COLO668 (cell line): ENCODE data around the gene NUP155.
"Not testable (repeated sequence)": the region's sequence is repeated elsewhere in the genome, so short reads cannot be mapped to it uniquely, and the experiment has no call there.

Source experiments
- DNase-seq: peaks from one replicate; lab custom pipeline; 2025; ENCODE audit not compliant: unreplicated experiment; lab: John Stamatoyannopoulos, UW

NUP155 gene

DNA sequence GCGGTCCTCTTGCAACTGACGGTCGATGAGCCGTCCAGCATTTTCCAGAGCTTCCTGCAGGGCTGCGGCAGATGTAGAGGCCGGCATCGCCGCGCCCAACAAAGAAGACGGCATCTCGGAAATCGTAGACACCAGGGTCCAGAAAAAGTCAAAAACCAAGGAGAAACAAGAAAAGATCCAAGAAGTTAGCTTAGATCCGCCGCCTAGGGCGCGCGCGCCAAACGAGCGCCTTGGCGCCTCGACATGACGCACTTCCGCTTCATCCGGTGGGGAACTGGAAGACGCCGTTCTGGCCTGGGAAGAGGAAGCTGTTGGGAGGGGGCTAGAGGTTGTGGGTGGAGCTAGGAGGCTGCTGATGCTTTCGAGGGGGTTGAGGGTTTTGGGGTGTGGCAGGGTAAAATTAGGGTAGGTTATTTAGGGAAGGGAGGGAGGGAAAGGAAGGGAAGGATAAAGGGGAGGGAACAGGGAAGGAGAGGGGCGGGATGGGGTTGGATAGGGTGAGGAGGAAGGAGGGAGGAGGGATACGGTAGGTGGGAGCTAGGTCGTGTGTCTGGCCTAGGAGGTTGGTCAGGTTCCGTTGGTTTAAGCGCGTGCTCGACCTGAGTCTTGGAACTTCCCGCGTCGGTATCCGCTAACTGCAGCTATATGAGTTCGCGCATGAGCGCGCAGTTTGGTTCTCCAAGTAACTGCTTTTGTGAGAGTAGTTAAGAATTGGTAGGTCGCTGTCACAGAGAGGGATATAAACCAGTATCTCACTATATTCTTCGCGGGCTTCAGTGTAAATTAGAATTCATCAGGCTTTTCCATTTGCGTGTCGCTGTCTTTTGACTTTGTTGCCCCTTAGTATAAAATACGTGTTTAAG, at the start of gene NUP155:
TSS of gene NUP155 (minus strand) at position 243 of the 863 bp plus-strand sequence. CDS start at position 114, 129 bp downstream.
- DNase-seq, result peak; percentile 95

DNA sequence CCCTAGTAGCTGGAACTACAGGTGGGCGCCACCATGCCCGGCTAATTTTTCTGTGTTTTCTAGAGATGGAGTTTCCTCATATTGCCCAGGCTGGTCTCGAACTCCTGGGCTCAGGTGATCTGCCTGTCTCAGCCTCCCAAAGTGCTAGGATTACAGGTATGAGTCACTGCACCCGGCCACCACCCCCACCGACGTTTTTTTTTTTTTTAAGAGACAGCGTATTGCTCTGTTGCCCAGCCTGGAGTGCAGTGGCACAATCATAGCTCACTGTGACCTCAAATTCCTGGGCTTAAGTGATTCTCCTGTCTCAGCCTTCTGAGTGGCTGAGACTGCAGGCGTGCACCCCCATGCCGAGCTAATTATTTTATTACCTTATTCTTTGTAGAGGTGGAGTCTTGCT, 46.4 kb upstream of the NUP155 start:
- no peak for DNase-seq

DNA sequence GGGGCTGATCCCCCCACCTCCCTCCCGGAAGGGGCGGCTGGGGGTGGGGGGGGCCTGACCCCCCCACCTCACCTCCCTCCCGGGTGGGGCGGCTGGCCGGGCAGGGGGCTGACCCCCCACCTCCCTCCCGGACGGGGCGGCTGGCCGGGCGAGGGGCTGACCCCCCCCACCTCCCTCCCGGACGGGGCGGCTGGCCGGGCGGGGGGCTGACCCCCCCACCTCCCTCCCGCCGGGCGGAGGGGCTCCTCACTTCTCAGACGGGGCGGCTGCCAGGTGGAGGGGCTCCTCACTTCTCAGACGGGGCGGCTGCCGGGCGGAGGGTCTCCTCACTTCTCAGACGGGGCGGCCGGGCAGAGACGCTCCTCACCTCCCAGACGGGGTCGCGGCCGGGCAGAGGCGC, 44.5 kb upstream of the NUP155 start:
- DNase-seq, result not testable (repeated sequence)

DNA sequence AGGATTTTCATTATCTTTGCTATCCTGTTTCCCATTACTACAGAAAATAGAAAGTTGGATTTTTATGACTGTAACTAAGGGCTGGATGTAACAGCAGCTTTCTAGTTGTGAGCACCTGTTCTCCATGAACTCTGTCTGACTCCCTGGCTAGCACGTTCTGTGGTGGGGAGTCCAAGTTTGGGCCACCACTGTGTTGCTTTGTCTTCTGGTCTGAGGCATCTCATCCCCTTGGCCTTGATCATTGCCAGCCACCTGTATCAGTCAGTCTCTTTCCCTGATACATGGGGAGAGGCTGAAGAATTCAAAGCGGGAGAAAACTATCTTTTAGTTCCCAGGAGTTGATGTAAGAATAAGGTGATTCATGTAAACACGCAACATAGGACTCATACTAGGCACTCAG, 41.6 kb upstream of the NUP155 start:
- no peak for DNase-seq

DNA sequence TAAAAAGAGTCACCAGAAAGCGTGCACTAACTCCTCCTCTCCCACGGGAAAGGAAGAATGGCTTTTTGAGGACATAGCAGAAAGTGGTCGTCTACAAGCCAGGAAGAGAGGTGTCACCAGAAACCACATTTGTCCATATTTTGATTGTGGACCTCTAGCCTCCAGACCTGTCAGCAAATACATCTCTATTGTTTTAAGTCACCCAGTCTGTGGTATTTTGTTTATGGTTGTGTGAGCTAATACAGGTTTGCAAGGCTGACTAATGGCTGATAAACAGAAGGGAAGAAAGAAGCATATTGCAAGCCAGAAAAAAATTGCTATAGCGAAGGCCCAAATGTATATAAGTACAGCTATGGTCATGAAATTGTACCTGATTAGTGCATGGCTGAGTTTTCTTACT, 29.6 kb upstream of the NUP155 start:
- no peak for DNase-seq

DNA sequence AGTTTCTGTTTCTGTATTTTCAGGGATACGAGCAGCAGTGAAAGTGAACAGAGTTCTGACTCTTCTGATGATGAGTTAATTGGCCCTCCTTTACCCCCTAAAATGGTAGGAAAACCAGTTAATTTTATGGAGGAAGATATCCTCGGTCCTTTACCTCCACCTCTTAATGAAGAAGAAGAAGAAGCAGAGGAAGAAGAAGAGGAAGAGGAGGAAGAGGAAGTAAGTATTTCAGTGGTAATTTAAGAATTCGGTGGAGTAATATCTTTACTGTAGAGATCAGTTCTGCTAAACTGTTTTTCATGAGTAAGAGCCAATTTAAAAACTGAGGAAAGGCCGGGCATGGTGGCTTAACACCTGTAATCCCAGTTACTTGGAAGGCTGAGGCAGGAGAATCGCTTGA, 25.4 kb upstream of the NUP155 start:
- DNase-seq, result no peak

DNA sequence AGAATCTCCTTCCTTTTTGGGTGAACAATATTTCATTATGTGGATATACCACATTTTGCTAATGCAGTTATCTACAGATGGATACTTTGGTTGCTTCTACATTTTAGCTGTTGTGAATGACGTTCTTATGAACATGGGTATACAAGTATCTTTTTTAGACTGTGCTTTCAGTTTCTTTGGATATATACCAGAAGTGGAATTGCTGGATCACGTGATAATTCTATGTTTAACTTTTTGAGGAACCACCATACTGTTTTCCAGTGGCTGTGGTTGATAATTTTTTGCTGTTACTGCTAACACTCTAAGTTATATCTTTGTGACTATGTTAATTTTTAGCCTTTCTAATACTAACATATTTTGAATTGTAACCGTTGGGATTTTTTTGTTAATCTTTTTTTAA, 20.7 kb upstream of the NUP155 start:
- DNase-seq, result no peak

DNA sequence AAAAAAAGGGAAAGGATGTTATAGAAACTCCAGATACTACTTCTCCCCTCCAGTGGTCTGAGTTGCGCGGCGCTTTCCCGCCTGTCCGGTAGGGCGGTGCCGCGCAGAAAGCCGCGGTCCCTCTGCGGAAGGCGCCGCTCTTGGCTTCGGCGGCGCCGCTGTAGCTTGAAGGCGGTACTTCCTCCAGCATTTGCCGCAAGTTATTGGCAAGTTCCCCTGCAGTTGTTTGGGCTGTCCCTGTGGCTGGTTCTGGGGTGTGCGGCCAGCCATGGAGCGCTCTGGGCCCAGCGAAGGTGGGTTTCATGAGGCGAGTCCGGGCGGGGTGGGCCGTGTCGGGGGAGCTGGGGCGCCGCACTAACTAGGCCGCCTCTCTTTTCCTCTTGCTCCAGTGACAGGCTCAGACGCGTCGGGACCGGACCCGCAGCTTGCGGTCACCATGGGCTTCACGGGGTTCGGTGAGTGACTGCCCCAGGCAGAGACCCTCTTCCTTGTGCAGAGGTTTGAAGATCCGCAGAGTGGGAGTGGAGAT, 8.3 kb upstream of the NUP155 start, which contains the start of gene WDR70:
TSS of gene WDR70 (plus strand) at position 219 of the 529 bp plus-strand sequence. CDS start at position 269, 50 bp downstream.
- peak; percentile 90 for DNase-seq

DNA sequence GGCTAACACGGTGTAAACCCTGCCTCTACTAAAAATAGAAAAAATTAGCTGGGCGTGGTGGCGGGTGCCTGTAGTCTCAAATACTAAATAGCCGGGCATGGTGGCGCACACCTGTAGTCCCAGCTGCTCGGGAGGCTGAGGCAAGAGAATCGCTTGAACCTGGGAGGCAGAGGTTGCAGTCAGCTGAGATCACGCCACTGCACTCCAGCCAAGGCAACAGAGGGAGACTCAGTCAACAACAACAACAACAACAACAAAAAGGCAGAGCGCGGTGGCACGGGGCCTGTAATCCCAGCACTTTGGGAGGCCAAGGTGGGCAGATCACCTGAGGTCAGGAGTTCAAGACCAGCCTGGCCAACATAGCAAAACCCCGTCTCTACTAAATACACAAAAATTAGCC, 7.2 kb upstream of the NUP155 start:
- DNase-seq, result not testable (repeated sequence)

DNA sequence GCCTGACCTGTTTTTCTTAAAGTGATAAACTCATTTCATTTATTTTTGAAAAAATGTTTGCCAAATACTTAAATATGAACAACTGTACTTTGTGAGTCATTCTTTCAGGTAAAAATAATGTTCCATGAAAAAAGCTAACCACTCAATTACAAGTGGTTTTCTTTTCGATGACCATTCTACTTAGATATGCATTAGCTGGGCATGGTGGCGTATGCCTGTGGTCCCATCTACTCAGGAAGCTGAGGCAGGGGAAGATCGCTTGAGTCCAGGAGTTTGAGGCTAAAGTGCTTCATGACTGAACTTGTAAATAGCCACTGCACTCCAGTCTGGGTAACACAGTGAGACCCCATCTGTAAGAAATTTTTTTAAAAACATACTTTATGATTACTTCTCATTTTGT, 4.2 kb upstream of the NUP155 start:
- no peak for DNase-seq

DNA sequence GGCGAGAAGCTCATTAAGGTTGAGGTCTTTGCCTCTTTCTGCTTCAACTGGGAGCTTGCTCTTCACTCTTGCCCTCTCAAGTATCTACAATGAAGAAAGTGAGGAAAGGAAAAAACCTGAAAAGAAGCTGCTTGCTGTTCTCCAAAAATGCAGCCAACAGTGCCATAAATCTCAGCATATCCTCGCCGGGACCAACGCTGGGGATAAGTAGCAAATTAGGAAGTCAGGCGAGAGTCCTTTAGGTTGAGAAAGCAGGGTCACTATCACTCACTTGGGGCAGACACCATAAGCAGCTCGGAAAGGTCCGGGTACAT, 399 bp downstream of the NUP155 start:
- no peak for DNase-seq

DNA sequence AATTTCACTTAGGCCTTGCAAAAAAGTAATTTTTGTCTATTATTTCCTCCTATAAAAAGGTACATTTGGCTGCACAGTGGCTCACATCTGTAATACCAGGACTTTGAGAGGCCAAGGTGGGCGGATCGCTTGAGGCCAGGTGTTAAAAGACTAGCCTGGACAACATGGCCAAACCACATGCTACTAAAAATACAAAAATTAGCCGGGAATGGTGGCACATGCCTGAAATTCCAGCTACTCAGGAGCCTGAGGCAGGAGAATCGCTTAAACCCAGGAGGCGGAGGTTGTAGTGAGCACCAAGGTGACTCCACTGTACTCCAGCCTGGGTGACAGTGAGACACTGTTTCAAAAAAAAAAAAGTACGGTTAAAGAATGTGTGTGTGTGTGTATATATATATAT, 15.7 kb downstream of the NUP155 start:
- DNase-seq, result no peak

DNA sequence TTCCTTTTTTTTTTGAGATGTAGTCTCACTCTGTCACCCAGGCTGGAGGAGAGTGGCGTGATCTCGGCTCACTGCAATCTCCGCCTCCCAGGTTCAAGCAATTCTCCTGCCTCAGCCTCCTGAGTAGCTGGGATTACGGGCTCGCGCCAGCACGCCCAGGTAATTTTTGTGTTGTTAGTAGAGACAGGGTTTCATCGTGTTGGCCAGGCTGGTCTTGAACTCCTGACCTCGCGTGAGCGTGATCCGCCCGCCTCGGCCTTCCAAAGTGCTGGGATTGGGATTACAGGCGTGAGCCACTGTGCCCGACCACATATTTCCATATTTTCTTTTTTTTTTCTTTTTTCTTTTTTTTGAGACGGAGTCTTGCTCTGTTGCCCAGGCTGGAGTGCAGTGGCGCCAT, 28.2 kb downstream of the NUP155 start:
- DNase-seq, result not testable (repeated sequence)

DNA sequence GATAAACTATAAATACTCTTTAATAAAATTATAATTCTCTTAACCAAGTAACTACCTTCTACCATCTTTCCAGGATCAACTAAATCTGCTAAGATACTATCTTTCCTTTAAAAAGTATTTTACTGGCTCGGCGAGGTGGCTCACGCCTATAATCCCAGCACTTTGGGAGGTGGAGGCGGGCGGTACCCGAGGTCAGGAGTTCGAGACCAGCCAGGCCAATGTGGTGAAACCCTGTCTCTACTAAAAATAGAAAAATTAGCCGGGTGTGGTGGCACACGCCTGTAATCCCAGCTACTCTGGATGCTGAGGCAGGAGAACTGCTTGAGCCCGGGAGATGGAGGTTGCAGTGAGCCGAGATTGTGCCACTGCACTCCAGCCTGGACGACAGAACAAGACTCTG, 36.2 kb downstream of the NUP155 start:
- not testable (repeated sequence) for DNase-seq

DNA sequence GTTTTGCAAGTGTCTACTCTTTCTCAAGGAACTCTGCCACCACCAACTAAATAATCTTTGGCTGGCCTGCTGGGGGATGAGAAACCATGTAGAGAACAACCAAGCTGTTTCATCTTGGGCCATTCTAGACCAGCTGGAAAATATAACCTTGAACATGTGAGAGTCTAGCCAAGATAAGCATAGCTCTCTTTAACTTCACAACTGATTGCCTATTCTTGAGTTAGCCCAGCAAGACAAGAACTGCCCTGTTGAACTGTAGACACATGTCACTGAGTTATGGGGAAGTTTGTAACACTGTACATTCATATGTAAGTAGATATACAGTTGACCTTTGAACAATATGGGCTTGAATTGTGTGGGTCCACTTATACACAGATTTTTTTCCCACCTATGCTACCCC, 44.4 kb downstream of the NUP155 start:
- no peak for DNase-seq

DNA sequence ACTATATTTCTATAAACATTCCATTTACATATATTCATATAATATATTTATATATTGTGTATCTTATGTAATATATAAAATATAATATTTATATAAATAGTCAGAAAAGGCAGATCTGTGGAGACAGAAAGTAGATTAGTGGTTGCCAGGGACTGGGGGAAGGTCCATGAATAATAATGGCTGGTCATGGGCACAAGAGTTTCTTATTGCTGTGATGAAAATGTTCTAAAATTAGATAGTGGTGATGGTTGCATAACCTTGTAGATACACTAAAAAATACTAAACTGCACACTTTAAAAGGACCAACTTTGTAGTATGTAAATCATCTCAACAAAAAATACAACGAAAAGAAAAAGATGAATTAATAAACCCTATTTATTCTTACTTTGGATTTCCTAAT, 47.3 kb downstream of the NUP155 start:
- no peak for DNase-seq

DNA sequence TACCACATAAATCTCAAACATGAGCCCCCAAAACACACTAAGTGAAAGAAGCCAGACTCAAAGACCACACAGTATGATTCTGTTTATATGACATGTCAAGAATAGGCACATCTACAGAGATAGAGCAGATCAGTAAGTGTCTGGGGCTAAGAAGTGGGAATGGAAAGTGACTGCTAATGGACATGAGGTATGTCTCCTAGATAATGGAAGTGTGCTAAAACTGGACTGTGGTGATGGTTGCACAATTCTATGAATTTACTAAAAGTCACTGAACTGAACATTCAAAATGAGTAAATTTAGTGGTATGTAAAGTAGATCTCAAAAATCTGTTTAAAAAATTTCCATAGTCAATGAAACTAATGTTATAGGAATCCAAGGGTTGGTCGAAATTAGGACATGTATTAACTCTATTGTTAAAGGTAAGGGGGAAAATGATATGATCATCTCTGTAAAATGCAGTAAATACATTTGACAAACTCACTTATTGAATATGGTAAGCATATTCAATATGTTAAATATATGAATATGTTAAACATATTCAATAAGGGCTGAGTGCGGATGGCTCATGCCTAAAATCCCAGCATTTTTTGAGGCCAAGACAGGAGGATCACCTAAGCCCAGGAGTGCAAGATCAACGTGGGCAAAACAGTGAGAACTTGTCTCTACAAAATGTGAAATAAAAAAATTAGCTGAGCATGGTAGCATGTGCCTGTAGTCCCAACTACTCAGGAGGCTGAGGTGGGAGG, 51.7 kb downstream of the NUP155 start:
- no peak for DNase-seq

DNA sequence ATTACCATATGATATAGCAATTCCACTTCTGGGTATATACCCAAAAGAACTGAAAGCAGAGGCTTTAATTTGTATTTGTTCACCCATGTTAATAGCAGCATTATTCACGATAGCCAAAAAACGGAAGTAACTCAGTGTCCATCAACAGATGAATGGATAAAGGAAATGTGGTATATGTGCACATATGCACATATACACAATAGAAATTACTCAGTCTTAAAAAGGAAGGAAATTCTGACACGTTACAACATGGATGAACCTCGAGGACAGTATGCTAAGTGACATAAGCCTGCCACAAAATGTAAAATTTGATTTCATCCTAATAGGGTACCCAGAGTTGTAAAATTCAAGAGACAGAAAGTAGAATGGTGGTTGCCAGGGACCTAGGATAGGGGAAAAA, 54.9 kb downstream of the NUP155 start:
- no peak for DNase-seq

DNA sequence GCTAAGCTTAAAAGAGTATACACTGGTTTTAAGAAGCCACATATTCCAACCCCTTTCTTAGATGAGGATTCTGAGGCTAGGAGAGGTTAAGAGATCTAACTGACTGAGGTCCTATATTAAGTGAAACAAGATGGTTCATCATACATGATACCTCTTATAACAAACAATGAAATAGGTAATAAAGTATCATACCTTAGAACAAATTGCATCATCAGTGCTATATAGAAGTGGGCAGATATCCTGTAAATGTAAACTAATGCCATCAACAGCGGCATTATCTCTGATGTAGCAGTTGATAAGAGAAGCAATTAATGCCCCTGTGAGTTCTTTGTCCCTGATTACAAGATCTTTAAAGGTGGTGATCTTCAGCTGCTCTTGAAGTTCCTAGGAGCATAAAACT, 60.5 kb downstream of the NUP155 start:
- DNase-seq, result no peak

DNA sequence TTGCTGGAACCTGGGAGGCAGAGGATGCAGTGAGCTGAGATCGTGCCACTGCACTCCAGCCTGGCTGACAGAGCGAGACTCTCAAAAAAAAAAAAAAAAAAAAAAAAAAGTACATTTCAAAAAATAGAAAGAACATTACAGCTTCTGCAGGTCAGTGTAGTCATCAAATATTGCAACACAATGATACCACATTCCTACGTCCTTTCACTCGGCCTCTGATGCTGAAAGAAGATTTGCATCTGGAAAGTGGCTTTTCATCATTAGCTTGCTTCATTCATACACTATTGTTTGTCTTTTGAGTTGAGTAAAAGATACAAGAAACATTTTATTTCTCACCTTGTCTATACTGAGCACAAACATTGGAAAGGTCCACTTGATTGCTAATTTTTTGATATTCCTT, 62.1 kb downstream of the NUP155 start:
- no peak for DNase-seq

DNA sequence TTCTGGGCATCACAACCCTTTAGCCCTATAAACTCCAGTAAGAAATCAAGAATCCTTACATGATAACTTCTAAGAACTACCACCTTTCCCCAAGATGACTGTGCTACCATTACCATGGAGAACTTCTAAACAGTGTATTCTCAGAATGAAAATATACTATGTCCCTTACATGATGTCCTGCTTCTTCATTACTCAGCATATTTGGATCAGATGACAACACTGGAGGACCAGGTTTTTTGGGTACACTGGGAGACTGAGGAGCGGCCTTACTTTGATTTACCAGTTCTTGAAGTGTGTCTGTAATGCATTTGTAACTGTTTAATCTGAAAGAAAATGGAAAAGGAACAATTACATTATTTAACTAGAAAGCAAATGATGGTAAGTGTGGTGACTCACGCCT, 66.0 kb downstream of the NUP155 start:
- no peak for DNase-seq

DNA sequence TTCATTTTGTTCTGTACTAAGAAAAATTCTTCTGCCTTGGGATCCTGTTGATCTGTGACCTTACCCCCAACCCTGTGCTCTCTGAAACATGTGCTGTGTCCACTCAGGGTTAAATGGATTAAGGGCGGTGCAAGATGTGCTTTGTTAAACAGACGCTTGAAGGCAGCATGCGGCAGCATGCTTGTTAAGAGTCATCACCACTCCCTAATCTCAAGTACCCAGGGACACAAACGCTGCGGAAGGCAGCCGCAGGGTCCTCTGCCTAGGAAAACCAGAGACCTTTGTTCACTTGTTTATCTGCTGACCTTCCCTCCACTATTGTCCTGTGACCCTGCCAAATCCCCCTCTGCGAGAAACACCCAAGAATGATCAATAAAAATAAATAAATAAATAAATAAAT, 74.6 kb downstream of the NUP155 start:
- not testable (repeated sequence) for DNase-seq
